HG02938 (cell line): ENCODE results near the gene NMT2.
"Not testable (repeated sequence)": the region's sequence is repeated elsewhere in the genome, so short reads cannot be mapped to it uniquely, and the experiment has no call there.

Experiments used
- ATAC-seq: cut with Tn5 transposase; IDR thresholded peaks from one replicate; pipeline ENCODE4 v1.9.1; 2021; ENCODE audit warnings: mild to moderate bottlenecking, moderate library complexity; ENCODE audit not compliant: unreplicated experiment

Gene NMT2

DNA sequence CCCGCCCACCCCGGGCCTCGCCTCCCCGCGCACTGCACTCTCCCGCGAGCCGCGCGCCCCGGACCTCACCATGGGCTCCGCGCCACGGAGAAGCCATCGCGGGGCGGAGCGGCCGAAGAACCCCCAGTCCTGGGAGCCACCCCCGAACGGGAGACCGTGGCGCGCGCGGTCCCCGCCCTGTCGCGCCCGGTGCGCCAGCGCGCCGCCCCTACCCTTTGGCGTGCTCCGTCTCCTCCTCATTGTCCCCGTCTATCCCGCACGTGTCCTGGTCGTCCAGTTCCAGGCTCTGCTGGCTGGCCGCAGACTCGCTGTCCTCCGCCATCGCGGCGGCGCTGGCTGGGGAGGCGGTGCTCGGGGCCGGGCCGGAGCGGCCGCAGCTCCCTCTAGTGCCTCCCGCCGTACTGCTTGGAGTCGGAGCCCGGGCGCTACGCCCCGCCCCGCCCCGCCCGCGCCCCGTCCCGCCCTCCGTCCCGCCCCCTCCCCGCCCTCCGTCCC is at the start of gene NMT2:
Gene NMT2, minus strand, starts transcription at position 403 of the 495 bp plus-strand sequence. Its CDS starts 81 bp downstream, at position 322.
- ATAC-seq: peak; percentile 89

DNA sequence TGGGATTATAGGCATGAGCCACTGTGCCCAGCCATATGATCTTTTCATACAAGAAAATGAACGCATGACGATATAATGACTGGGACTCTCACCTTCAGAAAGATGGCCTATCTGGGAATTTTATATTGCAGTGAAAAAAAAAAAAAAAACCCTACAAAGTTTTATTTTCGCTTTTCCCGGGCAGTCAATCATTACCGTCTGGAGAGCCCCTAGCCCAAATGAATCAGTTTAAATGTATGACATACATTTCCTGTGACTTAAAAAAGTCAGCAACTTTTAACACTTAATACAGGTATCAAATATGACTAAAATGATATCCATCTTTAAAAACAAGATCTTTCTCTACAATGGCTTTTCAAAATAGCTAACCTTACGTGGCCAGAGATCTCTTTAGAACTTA is 48.2 kb upstream of the NMT2 start:
- ATAC-seq: no peak

DNA sequence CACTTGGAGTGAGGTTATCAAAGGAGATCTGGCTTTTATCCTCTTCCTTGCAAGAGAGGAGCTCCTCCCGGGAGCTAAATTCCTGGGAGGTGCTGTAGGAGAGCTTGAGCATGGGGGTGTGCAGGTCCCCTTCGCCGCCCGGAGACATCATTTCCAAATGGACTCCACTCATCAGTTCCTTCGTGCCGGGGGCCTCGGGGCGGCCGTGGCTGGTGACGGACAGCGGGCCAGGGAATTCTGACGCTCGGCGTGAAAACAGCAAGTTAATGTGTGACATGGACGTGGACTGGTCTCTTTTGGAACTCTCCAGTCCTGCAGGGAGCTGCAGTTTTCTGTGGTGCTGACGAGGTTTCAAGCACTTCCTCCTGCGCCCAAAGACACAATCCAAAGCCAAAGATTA is 45.7 kb upstream of the NMT2 start:
- ATAC-seq: no peak

DNA sequence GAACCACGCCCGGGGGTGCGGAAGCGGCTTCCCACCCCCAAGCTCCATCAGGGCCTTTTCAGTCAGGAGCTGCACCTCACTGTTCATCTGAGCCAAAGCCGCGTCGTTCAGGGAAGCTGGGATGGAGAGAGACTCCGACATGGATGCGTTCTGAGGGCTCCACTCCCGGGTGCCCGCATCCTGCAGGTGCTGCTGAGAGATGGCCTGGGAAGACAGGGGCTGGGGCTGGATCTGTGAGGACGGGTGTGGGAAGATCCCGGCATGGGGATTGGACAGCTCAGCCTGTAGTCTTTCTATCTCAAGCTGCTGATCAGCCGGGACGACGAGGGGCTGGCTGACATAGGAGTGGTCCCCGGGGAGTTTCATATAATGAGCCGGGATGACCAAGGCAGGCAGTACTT is 45.0 kb upstream of the NMT2 start:
- ATAC-seq: no peak

GRCh38 chr10:15211464-15211979 is 43.0 kb upstream of the NMT2 start:
- ATAC-seq: no peak

DNA sequence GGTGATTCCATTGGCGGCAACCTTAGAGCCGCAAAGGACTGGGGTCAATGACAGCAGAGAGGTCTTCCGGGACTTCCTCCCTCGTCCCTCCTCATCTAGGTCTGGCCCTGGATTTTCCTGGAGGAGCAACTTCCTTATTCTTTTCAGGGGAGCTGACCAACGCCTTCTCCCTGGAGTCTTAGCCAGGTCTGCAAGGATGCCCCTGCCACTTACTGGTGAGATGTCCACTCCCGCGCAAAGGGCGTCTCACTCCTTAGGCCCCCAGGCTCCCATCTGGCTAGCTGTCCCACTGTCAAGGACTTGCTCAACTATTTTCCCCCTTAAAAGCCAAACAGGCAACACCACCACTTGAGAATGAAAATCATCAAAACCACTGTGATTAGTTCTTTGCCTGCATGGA is 42.0 kb upstream of the NMT2 start:
- no peak for ATAC-seq

DNA sequence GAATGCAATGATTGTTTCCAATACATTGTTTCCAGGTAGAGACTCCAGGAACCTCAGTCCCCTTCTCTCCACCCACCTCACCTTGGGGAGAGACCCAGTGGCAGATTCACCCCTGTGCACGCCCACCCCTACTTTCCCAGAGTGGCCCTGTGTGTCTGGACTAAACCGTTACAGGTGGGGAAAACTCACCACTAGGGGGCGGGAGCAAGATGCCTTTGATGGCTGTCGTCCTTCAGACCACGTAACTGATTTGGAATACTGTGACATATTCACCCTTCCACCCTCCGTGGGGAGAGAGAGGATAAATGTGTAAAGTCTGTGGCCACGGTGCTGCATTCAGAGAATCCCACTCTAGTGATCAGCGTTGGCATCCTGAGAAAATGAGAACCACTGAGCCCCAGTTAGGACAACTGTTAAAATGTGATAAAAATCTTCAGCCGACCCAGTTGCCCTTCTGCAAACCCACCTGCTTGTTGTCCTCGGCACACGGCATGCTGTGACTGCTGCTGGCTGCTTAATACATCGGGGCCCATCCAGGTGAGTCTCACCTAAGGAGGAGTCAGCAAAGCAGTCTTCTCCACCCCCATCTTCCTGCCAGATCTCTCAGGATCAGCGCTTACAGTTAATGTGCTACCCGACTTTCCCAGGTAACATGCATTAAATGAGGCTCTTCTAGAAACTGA is 41.5 kb upstream of the NMT2 start:
- ATAC-seq: peak; percentile 67

DNA sequence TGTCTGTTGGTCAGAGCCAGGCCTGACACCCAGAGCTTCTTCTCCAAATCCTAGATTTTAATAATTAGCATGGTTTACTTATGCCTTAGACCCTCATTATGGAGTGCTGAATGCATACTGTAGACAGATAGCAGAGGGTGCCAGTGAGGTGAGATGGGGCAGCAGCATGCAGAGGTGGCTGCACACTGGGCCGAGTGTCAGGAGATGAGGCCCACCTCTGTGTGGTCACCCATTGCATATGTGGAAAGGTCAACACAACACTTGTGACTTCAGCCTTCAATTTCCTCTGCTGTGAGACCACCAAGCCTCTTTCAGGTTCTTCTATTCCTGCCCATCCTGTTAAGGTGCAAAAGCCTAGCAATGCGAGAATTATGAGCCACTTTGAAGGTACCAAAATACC is 39.7 kb upstream of the NMT2 start:
- ATAC-seq: no peak

DNA sequence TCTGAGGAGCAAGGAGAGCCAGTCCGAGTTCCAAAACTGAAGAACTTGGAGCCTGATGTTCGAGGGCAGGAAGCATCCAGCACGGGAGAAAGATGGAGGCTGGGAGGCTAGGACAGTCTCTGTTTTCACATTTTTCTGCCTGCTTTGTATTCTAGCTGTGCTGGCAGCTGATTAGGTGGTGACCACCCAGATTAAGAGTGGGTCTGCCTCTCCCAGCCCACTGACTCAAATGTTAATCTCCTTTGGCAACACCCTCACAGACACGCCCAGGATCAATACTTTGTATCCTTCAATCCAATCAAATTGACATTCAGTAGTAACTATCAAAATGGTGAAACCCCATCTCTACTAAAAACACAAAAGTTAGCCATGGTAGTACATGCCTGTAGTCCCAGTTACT is 38.9 kb upstream of the NMT2 start:
- not testable (repeated sequence) for ATAC-seq

DNA sequence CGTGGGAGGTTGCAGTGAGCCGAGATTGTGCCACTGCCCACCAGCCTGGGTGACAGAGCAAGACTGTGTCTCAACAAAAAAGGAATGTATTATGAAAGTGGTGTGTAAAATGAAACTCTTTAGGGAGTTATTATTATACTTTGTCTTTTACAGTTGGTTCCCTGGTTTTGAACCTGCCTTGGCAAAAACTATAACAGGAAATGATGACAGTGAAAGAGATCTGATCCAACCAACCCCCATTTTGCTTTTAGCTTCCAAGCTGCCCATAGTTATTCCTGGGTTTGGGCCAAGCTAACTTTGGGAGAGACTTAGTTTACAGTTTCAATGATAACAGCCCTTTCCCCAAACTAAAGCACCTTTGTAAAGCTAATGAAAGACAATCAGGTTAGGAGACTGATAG is 34.1 kb upstream of the NMT2 start:
- ATAC-seq: no peak

DNA sequence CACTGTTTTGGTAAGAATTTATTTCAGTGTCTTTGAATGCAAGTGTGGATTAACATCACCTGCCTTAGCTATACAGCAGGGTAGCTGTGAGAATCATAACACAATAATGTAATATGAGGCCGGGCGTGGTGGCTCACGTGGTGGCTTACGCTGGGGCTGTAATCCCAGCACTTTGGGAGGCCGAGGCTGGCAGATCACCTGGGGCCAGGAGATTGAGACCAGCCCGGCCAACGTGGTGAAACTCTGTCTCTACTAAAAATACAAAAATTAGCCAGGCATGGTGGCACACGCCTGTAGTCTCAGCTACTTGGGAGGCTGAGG is 33.8 kb upstream of the NMT2 start:
- not testable (repeated sequence) for ATAC-seq

GRCh38 chr10:15201589-15202300 is 33.3 kb upstream of the NMT2 start:
- ATAC-seq: no peak

- ATAC-seq: no peak
Measured at GRCh38 chr10:15200626-15201025, 32.1 kb upstream of the NMT2 start.

- no peak for ATAC-seq
Measured at GRCh38 chr10:15197911-15198310, 29.4 kb upstream of the NMT2 start.

DNA sequence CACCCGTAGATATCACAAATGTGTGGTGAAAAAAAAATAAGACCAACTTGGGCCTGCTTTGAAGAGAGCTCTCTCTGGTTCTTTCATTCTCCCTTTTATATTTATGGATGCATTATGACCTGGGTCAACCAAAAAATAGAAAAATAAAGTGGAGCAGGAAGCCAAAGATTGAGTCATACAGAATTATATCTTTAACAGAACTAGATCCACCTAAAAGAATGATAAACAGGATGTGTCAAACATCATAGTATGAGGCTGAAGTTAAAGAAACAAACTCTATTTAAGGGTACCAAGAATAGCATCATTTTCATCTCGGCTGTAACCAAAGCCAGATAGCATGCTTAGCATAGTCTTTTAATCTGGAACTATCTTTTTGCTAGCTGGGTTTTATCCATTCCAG is 28.8 kb upstream of the NMT2 start:
- ATAC-seq: no peak

- no peak for ATAC-seq
Measured at GRCh38 chr10:15196021-15196834, 27.7 kb upstream of the NMT2 start.

- ATAC-seq: no peak
Measured at GRCh38 chr10:15189133-15189885, 20.8 kb upstream of the NMT2 start.

DNA sequence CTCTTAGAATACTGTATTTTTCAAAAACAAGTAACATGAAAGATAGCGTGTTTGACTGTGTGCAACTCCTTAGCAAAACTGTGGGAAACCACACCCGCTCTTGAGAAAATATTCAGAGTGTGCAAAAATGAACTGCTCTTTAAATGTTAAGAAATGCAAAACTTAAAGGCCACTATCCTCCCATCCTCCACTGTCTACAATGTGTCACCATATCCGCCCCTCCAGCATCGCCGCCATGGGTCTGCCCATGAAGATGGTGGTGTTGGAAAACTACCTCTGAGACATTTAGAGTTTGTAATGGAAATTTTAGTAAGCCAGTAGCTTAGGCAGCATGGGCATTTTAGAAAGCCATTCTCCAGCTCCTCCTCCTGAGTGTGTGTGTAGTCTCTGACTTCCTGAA is 20.1 kb upstream of the NMT2 start:
- ATAC-seq: no peak

GRCh38 chr10:15183689-15184481 is 15.4 kb upstream of the NMT2 start:
- ATAC-seq: no peak
